ENCODE data around the gene IGSF21.

Gene IGSF21

DNA sequence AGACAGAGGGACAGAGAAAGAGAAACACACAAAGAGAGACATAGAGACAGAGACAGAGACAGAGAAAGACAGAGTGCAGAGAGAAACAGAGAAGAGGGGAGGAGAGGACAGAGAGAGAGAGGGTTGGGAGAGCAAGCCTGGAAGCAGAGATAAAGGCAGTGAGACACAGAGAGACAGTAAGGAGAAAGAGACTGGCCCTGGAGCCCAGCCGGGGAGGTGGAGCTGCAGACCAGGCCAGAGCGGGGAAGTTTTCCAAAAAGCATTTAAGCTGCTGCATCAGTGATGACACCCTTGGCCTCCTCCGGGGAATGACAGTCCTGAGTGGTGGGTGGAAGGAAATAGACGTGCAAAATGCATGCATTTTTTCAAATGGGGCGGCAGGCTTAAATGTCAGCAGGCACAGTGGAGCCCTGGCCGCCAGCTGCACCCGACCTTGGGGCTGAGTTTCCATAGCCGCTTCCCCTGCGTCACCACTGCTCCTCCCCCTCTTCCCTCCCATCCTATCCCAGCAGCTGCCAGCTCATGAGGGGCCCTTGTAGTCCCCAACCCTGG, 277.7 kb downstream of the IGSF21 start:
- no peak overlapping the region for H3K4me3 ChIP-seq (ENCODE audit: control insufficient read depth, low read depth, low read length)
- DNase-seq (ENCODE audit: low read depth): no peak
- TF ChIP-seq, protein P1, sequence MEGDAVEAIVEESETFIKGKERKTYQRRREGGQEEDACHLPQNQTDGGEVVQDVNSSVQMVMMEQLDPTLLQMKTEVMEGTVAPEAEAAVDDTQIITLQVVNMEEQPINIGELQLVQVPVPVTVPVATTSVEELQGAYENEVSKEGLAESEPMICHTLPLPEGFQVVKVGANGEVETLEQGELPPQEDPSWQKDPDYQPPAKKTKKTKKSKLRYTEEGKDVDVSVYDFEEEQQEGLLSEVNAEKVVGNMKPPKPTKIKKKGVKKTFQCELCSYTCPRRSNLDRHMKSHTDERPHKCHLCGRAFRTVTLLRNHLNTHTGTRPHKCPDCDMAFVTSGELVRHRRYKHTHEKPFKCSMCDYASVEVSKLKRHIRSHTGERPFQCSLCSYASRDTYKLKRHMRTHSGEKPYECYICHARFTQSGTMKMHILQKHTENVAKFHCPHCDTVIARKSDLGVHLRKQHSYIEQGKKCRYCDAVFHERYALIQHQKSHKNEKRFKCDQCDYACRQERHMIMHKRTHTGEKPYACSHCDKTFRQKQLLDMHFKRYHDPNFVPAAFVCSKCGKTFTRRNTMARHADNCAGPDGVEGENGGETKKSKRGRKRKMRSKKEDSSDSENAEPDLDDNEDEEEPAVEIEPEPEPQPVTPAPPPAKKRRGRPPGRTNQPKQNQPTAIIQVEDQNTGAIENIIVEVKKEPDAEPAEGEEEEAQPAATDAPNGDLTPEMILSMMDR (IDR thresholded peaks at IDR 0.05; ENCODE audit: control insufficient read depth, insufficient read depth, low read depth, low read length, missing control alignments): no peak

DNA sequence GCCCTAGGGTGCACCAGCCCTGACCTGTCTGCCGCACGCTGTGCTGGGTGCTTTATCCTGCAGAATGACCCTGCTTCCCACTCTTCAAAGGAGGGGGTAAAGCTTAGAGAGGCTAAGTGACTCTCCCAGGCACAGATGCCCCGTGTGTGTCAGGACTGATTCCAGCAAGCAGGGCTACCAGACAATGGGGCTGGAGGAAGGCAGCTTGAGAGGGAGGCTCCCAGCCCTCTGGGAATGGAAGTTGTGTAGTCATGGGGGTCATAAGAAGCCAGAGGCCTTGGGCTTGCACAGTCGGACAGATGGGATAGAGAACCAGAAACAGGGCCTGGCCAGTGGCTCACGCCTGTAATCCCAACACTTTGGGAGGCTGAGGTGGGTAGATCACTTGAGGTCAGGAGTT, 279.0 kb downstream of the IGSF21 start:
- no peak for DNase-seq (ENCODE audit: low read depth)
- no peak overlapping the region for H3K4me3 ChIP-seq (ENCODE audit: control insufficient read depth, low read depth, low read length)
- TF ChIP-seq, protein P1 (IDR thresholded peaks at IDR 0.05; ENCODE audit: control insufficient read depth, insufficient read depth, low read depth, low read length, missing control alignments): no peak

DNA sequence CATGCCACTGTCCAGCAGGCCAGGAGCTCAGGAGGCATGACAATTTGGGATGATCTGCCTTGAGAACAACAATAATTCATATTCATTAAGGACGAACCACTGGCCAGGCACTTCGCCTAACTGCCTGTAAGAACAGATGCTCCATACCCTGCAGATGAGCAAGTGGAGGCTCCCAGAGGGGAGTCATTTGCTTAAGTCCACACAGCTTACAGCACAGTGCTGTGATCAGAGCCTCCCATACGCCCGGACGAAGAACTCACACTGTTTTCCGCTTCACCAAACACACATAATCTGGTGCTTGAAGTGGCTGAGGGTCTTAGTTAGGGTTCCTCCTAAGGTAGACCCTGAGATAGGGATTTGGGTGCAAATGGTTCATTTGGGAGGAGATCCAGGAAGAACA, 279.7 kb downstream of the IGSF21 start:
- no peak for DNase-seq (ENCODE audit: low read depth)
- H3K4me3 ChIP-seq (ENCODE audit: control insufficient read depth, low read depth, low read length): no peak overlapping the region
- TF ChIP-seq, protein P1 (IDR thresholded peaks at IDR 0.05; ENCODE audit: control insufficient read depth, insufficient read depth, low read depth, low read length, missing control alignments): no peak

DNA sequence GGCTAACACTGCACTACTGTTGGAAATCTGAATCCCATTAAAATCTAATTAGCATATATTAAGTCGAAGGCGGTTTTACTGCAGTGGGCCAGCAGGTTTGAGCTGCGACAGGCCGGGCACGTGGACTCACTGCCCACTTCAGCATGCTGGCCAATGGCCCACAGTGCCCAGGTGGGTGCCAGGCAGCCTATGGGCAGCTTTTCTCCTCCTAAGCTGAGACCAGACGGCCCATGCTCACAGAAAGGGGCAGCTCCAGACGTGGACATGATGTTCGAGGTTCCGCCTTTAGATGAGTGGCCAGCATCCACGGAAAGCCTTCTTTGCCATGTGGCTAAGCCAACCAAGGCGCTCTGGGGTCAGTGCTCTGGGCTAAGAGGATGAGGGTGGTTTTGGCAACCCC, 283.4 kb downstream of the IGSF21 start:
- TF ChIP-seq, protein P1 (IDR thresholded peaks at IDR 0.05; ENCODE audit: control insufficient read depth, insufficient read depth, low read depth, low read length, missing control alignments): no peak
- DNase-seq (ENCODE audit: low read depth): no peak
- H3K4me3 ChIP-seq (ENCODE audit: control insufficient read depth, low read depth, low read length): no peak overlapping the region

DNA sequence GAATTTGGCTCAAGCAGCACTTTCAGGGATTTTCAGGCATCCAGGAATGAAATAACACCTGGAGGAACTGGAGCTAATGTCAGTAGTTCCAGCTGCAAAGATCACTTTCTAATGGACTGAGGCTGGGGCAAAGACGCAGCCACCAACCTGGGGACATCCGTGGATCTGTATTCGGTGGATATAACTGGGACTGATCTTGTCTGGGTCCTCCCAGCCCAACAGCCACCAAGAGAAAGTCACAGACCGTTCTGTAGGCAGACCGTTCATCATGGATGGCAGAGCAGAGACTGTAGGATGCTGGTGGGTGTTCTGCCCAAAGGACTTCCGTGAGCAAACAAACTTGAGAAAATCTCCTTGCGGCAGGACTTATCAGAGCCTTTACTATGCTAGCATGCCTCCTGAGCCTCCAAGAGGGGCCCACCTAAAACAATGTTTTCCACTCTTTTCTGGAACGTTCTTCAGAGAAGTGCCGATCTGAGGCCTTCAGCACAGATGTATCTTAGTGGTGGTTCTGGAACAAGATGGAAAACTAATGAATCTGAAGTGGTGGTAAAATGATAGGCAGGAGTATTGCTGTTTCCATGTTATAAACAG, 287.1 kb downstream of the IGSF21 start:
- TF ChIP-seq, protein P1 (IDR thresholded peaks at IDR 0.05; ENCODE audit: control insufficient read depth, insufficient read depth, low read depth, low read length, missing control alignments): no peak
- DNase-seq (ENCODE audit: low read depth): no peak
- H3K4me3 ChIP-seq (ENCODE audit: control insufficient read depth, low read depth, low read length): no peak overlapping the region

DNA sequence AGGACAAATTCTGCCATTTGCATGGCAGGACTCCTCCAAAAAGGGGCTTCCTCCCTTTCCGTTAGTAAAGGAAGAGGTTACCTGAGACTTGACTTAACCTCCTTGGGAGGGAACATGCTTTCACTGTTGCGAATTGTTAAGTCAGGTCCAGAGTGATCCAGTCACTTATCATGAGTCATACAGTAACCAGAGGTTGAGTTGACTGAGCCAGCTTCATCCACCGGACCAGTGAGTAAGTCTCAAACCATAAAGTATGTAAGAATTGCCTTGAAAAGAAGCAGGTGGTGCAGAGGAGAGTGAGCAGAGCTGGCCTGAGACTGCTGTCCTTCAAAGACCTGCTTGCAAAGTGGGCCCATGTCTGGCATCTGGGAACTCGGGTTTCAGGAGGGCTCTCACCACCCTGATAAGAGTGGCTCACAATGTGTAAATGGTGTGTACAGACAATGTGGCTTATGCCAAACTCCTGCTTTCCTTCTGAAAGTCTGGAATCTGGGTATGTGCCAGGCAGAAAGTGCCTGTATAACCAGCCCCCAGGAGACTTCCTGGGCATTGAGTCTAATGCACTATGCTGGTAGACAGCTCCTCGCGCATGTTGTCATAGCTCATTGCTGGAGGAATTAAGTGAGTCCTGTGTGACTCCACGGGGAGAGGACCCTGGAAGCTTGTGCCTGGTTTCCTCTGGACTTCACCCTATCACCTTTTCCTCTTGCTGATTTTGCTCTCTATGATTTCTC, 288.8 kb downstream of the IGSF21 start:
- DNase-seq (ENCODE audit: low read depth): no peak
- H3K4me3 ChIP-seq (ENCODE audit: control insufficient read depth, low read depth, low read length): no peak overlapping the region
- TF ChIP-seq, protein P1 (IDR thresholded peaks at IDR 0.05; ENCODE audit: control insufficient read depth, insufficient read depth, low read depth, low read length, missing control alignments): no peak

Measured in AG09309 (cell line).